Tibial artery (tissue), 4 donors: ENCODE data around the gene TUBGCP2.
A peak's percentile ranks its signal among the peaks of the same experiment; 100 is the strongest.

Experiments used
- DNase-seq, 2 donors: peaks; one replicate each; pipeline ENCODE4 v3.0.0-alpha.2; 2019
- H3K27ac ChIP-seq, 2 donors: fragments of 200-600 bp; sonication (generic) in 1 of 2; 1 replicate in 1 of 2; 2 replicates in 1 of 2; pipeline ENCODE4 v1.5.1; 2018 to 2019; ENCODE audit warnings: mild to moderate bottlenecking in 1 of 2
- H3K27me3 ChIP-seq, 2 donors: fragments of 200-600 bp; sonication (generic) in 1 of 2; one replicate each; pipeline versions ENCODE4 v1.5.1 to v1.6.0; 2016 to 2019
- H3K36me3 ChIP-seq, 3 donors: fragments of 200-600 bp; sonication (generic) in 2 of 3; one replicate each; pipeline ENCODE4 v1.5.1; 2016 to 2019; ENCODE audit warnings: mild to moderate bottlenecking in 2 of 3
- H3K4me1 ChIP-seq, 4 donors: fragments of 200-600 bp; sonication (generic) in 2 of 4; 1 replicate in 3 of 4; 2 replicates in 1 of 4; pipeline ENCODE4 v1.5.1; 2016 to 2019
- H3K4me3 ChIP-seq, 2 donors: fragments of 200-600 bp; sonication (generic) in 1 of 2; 1 replicate in 1 of 2; 2 replicates in 1 of 2; pipeline ENCODE4 v1.5.1; 2018 to 2019; ENCODE audit warnings: mild to moderate bottlenecking in 2 of 2
- H3K9me3 ChIP-seq, 3 donors: fragments of 200-600 bp; sonication (generic) in 1 of 3; one replicate each; pipeline ENCODE4 v1.5.1; 2016 to 2019
- CTCF ChIP-seq, 2 experiments: fragments of 200-600 bp in 1 of 2; fragments of 450-650 bp in 1 of 2; IDR thresholded peaks; one replicate each; pipeline ENCODE4 v1.5.1; 2017 to 2019; ENCODE audit warnings: antibody characterized with exemption in 2 of 2, mild to moderate bottlenecking in 1 of 2, moderate library complexity in 1 of 2
- intact Hi-C: fragments of 100-400 bp; cut with DNase I; formaldehyde crosslinking; loops from one replicate; pipeline ENCODE4 v1.15.0; 2023; ENCODE audit warnings: low total_unique reads

TUBGCP2 gene

GRCh38 chr10:133238466-133238804 is 70.2 kb downstream of the TUBGCP2 start:
- Histone ChIP-seq H3K4me1 (peaks cover 0 to 32% (median 22%) of the 10 kb centered on the region in 4 donors), H3K27ac (no peak overlapping the region), H3K9me3 (no peaks in the 10 kb centered on the region), H3K36me3 (no peaks in the 10 kb centered on the region), H3K27me3 (peaks cover 0 to 89% of the 10 kb centered on the region in 2 donors), H3K4me3 (no peak overlapping the region)
- no peak for TF ChIP-seq CTCF (IDR thresholded peaks at IDR 0.05)
- intact Hi-C loops = no loop called here
- no peak for DNase-seq

- Histone ChIP-seq H3K9me3 (peaks cover 0 to 3% (median 0%) of the 10 kb centered on the region in 3 donors), H3K36me3 (no peaks in the 10 kb centered on the region), H3K27me3 (peaks cover 0 to 89% of the 10 kb centered on the region in 2 donors), H3K4me1 (peaks cover 0 to 32% (median 22%) of the 10 kb centered on the region in 4 donors), H3K4me3 (peak within 1 kb of the TSS; percentile 16 to 32), H3K27ac (no peak within 1 kb of the TSS)
- TF ChIP-seq CTCF (IDR thresholded peaks at IDR 0.05) = no peak
- no peak for DNase-seq
- intact Hi-C loops = no loop called here
Measured at GRCh38 chr10:133237588-133238465, 70.8 kb downstream of the TUBGCP2 start, which contains the start of gene VENTX. VENTX (plus strand) TSS chr10:133237855; CDS start chr10:133237915, 60 bp downstream.

- H3K27me3 ChIP-seq = peaks cover 0 to 89% of the 10 kb centered on the region in 2 donors
- TF ChIP-seq CTCF (IDR thresholded peaks at IDR 0.05) = no peak
- peaks cover 0 to 32% (median 22%) of the 10 kb centered on the region in 4 donors for H3K4me1 ChIP-seq
- peak overlapping the region; percentile 16 to 32 for H3K4me3 ChIP-seq
- intact Hi-C loops = no loop called here
- no peaks in the 10 kb centered on the region for H3K36me3 ChIP-seq
- no peak overlapping the region for H3K27ac ChIP-seq
- DNase-seq = no peak
- peaks cover 0 to 4% (median 0%) of the 10 kb centered on the region in 3 donors for H3K9me3 ChIP-seq
Measured at GRCh38 chr10:133237241-133237587, 71.5 kb downstream of the TUBGCP2 start.

GRCh38 chr10:133236401-133237240 is 72.1 kb downstream of the TUBGCP2 start:
- intact Hi-C loops = no loop called here

More at GRCh38 chr10:133236401-133237240, 72.1 kb downstream of the TUBGCP2 start:
- TF ChIP-seq CTCF (IDR thresholded peaks at IDR 0.05) = no peak
- Histone ChIP-seq H3K4me1 (peaks cover 0 to 32% (median 22%) of the 10 kb centered on the region in 4 donors), H3K27me3 (peaks cover 0 to 89% of the 10 kb centered on the region in 2 donors), H3K27ac (no peak overlapping the region), H3K9me3 (peaks cover 0 to 4% (median 0%) of the 10 kb centered on the region in 3 donors), H3K4me3 (peak overlapping the region; percentile 16 to 32), H3K36me3 (no peaks in the 10 kb centered on the region)
- no peak for DNase-seq
